Osteoblast (primary cell): ENCODE measurements around the gene ROS1. TPM values are rescaled to one million over a fixed set of nuclear protein-coding genes. Genes with fewer than 3 reads are reported as not detected.
A peak's percentile ranks its signal among the peaks of the same experiment; 100 is the strongest.

Experiments used
- DNase-seq: peaks from one replicate; pipeline ENCODE4 v3.0.0; 2011; ENCODE audit warnings: low spot score, mixed read lengths; ENCODE audit not compliant: insufficient read length; ENCODE audit errors: missing footprints
- H2AFZ ChIP-seq: 2 replicates; pipeline ENCODE4 v1.6.0; 2011; ENCODE audit warnings: mild to moderate bottlenecking, low read length
- H3K27ac ChIP-seq: 2 replicates; pipeline ENCODE4 v1.5.1; 2011; ENCODE audit warnings: mild to moderate bottlenecking, low read depth, low read length, moderate library complexity
- H3K27me3 ChIP-seq: 2 replicates; pipeline ENCODE4 v1.6.0; 2012; ENCODE audit warnings: mild to moderate bottlenecking, control low read depth, inconsistent platforms, low read length, moderate library complexity; ENCODE audit not compliant: insufficient read depth
- H3K36me3 ChIP-seq: 2 replicates; pipeline ENCODE4 v1.5.1; 2011; ENCODE audit warnings: mild to moderate bottlenecking, low read length, control low read depth, moderate library complexity; ENCODE audit not compliant: insufficient read depth
- H3K4me1 ChIP-seq: 2 replicates; pipeline ENCODE4 v1.5.1; 2011; ENCODE audit warnings: mild to moderate bottlenecking, low read length, control low read depth, moderate library complexity; ENCODE audit not compliant: insufficient read depth
- H3K4me2 ChIP-seq: 2 replicates; pipeline ENCODE4 v1.6.0; 2011; ENCODE audit warnings: mild to moderate bottlenecking, low read length; ENCODE audit not compliant: insufficient read depth
- H3K4me3 ChIP-seq: fragments of 200-600 bp; sonication (generic); 3 replicates; pipeline ENCODE4 v1.5.1; 2012; ENCODE audit warnings: mild to moderate bottlenecking, low read length, inconsistent platforms; ENCODE audit not compliant: insufficient read depth
- H3K79me2 ChIP-seq: 2 replicates; pipeline ENCODE4 v1.6.0; 2012; ENCODE audit warnings: mild to moderate bottlenecking, low read length, control low read depth, inconsistent platforms; ENCODE audit not compliant: insufficient read depth
- H3K9me3 ChIP-seq: 2 replicates; pipeline ENCODE4 v1.5.1; 2011; ENCODE audit warnings: low read depth, low read length, control low read depth
- H4K20me1 ChIP-seq: 2 replicates; pipeline ENCODE4 v1.6.0; 2012; ENCODE audit warnings: mild to moderate bottlenecking, low read length, control low read depth; ENCODE audit not compliant: insufficient read depth
- CTCF ChIP-seq: IDR thresholded peaks from 2 replicates; pipeline ENCODE4 v1.5.1; 2011; ENCODE audit warnings: mild to moderate bottlenecking, low read depth, low read length, moderate library complexity; ENCODE audit errors: extremely low read depth
- total RNA-seq: library from RNA; depleted of rRNA; stranded (reverse); fragments of >200 nt; gene quantifications from 2 replicates; pipeline ENCODE4 v1.2.3, GENCODE V29; 2012

The ROS1 gene
- total RNA-seq, 1 donor: 1.4 TPM

- no peak overlapping the region for H3K27ac ChIP-seq
- peak overlapping the region; percentile 79 for H2AFZ ChIP-seq
- H3K9me3 ChIP-seq: no peaks in the 10 kb centered on the region
- no peak for DNase-seq
- peak overlapping the region; percentile 53 for H3K4me3 ChIP-seq
- H3K27me3 ChIP-seq: no peaks in the 10 kb centered on the region
- peak; percentile 56 for TF ChIP-seq CTCF
- H3K4me1 ChIP-seq: peaks cover 3% of the 10 kb centered on the region
- no peaks in the 10 kb centered on the region for H4K20me1 ChIP-seq
- no peaks in the 10 kb centered on the region for H3K36me3 ChIP-seq
- H3K4me2 ChIP-seq: peak overlapping the region; percentile 79
- H3K79me2 ChIP-seq: no peaks in the 10 kb centered on the region
Observed at GRCh38 chr6:117346142-117346930, 79.4 kb downstream of the ROS1 start.

DNA sequence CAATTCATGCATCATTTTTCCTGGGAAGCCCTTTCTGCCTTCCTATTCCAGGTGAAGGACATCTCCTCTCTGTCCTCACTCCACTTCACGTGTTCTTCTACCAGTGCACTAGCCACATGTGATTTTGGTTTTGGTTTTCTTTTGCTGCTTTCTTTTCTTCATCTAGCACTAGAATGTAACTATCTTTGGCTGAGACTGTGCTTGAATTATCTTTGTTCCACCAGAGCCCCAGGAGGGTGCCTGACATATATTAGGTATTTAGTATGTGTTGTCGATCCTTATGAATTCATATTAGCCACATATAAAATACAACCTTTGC lies 80.5 kb downstream of the ROS1 start:
- no peaks in the 10 kb centered on the region for H3K36me3 ChIP-seq
- H3K4me3 ChIP-seq: no peak overlapping the region
- peaks cover 3% of the 10 kb centered on the region for H3K4me1 ChIP-seq
- H2AFZ ChIP-seq: no peak overlapping the region
- no peak for TF ChIP-seq CTCF
- DNase-seq: no peak
- H3K4me2 ChIP-seq: no peak overlapping the region
- no peaks in the 10 kb centered on the region for H4K20me1 ChIP-seq
- H3K9me3 ChIP-seq: no peaks in the 10 kb centered on the region
- no peak overlapping the region for H3K27ac ChIP-seq
- H3K27me3 ChIP-seq: no peaks in the 10 kb centered on the region
- no peaks in the 10 kb centered on the region for H3K79me2 ChIP-seq

DNA sequence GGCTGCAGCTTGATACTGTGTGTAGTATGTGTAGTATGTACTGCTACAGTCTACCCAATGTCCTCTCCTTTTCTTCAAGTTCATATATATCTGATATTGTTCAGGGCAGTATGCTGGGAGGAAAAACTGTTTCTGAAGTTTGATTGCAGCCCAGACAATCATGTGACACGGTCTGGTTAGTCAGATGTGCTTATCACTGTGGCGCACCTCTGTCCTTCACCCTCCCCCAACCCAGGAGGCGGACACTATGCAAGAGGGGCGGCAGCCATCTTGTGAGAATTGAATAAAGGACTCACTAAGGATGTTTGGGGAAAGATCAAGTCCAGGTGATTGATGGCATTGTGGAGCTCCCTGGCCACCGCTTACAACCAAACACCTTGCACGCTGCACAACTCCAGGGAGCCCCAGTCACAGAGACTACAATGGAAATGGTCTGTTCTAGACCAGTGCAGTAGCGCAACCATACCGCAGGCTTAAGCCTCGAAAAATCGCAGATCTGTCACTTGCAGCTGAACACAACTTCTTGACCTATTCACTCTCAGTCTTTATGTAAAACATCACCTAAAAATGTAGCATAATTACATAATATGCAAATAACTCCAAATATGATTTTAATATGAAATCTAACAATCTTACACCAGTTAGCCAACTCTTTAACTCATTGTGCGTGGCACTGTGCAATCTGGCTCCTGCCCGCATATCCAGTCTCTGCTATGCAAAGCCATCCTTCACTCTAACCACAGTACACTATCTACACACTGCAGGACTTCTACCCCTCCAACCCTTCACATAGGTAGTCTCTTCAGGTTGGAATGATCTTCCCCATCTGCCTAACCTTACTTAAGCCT lies 81.1 kb downstream of the ROS1 start:
- no peaks in the 10 kb centered on the region for H4K20me1 ChIP-seq
- no peaks in the 10 kb centered on the region for H3K36me3 ChIP-seq
- no peak for DNase-seq
- no peak overlapping the region for H2AFZ ChIP-seq
- no peaks in the 10 kb centered on the region for H3K27me3 ChIP-seq
- no peak overlapping the region for H3K4me2 ChIP-seq
- H3K4me1 ChIP-seq: peaks cover 3% of the 10 kb centered on the region
- H3K79me2 ChIP-seq: no peaks in the 10 kb centered on the region
- no peak overlapping the region for H3K4me3 ChIP-seq
- no peak overlapping the region for H3K27ac ChIP-seq
- no peaks in the 10 kb centered on the region for H3K9me3 ChIP-seq
- TF ChIP-seq CTCF: no peak

DNA sequence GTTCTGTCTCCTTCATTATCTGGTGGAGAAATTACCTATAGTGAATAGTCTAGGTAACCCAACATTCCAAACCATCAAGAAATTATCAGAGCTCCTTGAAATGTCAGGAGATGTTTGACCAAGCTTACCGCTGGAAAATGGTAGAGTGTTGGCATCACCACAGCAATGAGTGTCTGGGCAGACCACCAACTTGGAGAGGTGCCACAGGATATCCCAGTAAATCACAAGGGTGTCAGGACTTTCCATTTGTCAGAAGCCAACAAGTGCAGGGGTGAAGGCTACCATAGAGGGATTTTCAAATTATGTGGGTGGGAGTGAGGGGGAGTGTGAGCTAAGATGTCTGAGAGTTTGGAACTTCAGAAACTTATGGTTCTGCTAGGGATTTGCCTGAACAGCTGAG lies 87.2 kb downstream of the ROS1 start:
- H3K36me3 ChIP-seq: no peaks in the 10 kb centered on the region
- TF ChIP-seq CTCF: no peak

More for the DNA sequence above, 87.2 kb downstream of the ROS1 start:
- H4K20me1 ChIP-seq: no peaks in the 10 kb centered on the region
- no peaks in the 10 kb centered on the region for H3K79me2 ChIP-seq
- H3K9me3 ChIP-seq: no peaks in the 10 kb centered on the region
- no peak overlapping the region for H3K4me3 ChIP-seq
- no peak overlapping the region for H3K4me2 ChIP-seq
- H3K27ac ChIP-seq: no peak overlapping the region
- H3K27me3 ChIP-seq: no peaks in the 10 kb centered on the region
- H2AFZ ChIP-seq: no peak overlapping the region
- DNase-seq: no peak
- no peaks in the 10 kb centered on the region for H3K4me1 ChIP-seq
